GM23338 (cell line): ENCODE data around the gene CLCN4. TPM values are rescaled to one million over a fixed set of nuclear protein-coding genes. Genes with fewer than 3 reads are reported as not detected.

Experiments used
- CREB1 ChIP-seq: fragments of 250-450 bp; sonication (Bioruptor Pico); IDR thresholded peaks from 2 replicates; pipeline ENCODE4 v1.5.0; 2020; ENCODE audit warnings: low read depth, mild to moderate bottlenecking, moderate library complexity
- EZH2phosphoT487 ChIP-seq: fragments of 200-600 bp; sonication (generic); IDR thresholded peaks from one replicate; pipeline ENCODE4 v1.8.1; 2018; ENCODE audit warnings: antibody characterized with exemption; ENCODE audit not compliant: unreplicated experiment
- JUNB ChIP-seq: IDR thresholded peaks from one replicate; pipeline ENCODE4 v1.6.1; 2016; ENCODE audit warnings: antibody characterized with exemption; ENCODE audit not compliant: unreplicated experiment
- POLR2AphosphoS5 ChIP-seq: IDR thresholded peaks from 2 replicates; pipeline ENCODE4 v1.6.1; 2016; ENCODE audit warnings: antibody characterized with exemption, low read depth
- STAT1 ChIP-seq: IDR thresholded peaks from one replicate; pipeline ENCODE4 v1.6.1; 2016; ENCODE audit warnings: antibody characterized with exemption; ENCODE audit not compliant: unreplicated experiment
- ZNF331 ChIP-seq: fragments of 250-450 bp; sonication (Bioruptor Pico); IDR thresholded peaks from 2 replicates; pipeline ENCODE4 v1.5.0; 2020; ENCODE audit warnings: low read depth, mild to moderate bottlenecking, moderate library complexity
- polyA plus RNA-seq: library from polyadenylated mRNA; unstranded; fragments of >200 nt; fragmentation: Nextera tagmentation; extraction: Ambion mirVana; gene quantifications from 2 replicates; pipeline ENCODE4 v1.2.1, GENCODE V29; 2016
- total RNA-seq: library from RNA; depleted of rRNA; stranded (reverse); fragments of >200 nt; shearing (Covaris generic); gene quantifications from 2 replicates; pipeline ENCODE4 v1.2.3, GENCODE V29; 2014
- TF ChIP-seq, protein P1 (sequence below): fragments of 250-450 bp; sonication (Bioruptor Pico); IDR thresholded peaks from 2 replicates; pipeline ENCODE4 v1.5.0; 2020; ENCODE audit warnings: mild to moderate bottlenecking, moderate library complexity
- TF ChIP-seq, protein P2 (sequence below): IDR thresholded peaks from 2 replicates; pipeline ENCODE4 v1.6.1; 2016; ENCODE audit warnings: antibody characterized with exemption
- TF ChIP-seq, protein P3 (sequence below): IDR thresholded peaks from one replicate; pipeline ENCODE4 v1.6.1; 2018; ENCODE audit warnings: antibody characterized with exemption; ENCODE audit not compliant: unreplicated experiment

The CLCN4 gene
- total and polyA plus RNA-seq, 2 experiments from 2014 or later = 1.2 to 4.9 TPM

DNA sequence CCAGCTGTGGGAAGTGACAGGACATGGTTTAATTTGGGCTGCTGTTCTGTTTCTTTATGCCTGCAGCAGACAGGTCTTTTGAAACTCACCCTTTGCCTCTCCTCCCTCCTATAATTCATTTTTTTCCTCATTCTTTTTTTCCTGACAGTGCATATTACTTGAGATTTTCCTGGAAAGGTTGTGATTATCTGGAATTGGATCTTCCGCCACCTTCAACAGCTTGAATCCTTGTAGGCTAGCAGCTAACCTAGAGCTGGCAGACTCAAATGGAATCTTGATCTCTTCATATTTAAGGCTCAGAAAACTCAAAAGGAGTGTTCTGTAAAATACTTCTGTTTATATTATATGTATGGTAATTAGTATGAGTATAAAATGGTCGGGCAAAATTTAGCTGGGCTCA, 49.3 kb upstream of the CLCN4 start (continued):
- TF ChIP-seq, protein P1, sequence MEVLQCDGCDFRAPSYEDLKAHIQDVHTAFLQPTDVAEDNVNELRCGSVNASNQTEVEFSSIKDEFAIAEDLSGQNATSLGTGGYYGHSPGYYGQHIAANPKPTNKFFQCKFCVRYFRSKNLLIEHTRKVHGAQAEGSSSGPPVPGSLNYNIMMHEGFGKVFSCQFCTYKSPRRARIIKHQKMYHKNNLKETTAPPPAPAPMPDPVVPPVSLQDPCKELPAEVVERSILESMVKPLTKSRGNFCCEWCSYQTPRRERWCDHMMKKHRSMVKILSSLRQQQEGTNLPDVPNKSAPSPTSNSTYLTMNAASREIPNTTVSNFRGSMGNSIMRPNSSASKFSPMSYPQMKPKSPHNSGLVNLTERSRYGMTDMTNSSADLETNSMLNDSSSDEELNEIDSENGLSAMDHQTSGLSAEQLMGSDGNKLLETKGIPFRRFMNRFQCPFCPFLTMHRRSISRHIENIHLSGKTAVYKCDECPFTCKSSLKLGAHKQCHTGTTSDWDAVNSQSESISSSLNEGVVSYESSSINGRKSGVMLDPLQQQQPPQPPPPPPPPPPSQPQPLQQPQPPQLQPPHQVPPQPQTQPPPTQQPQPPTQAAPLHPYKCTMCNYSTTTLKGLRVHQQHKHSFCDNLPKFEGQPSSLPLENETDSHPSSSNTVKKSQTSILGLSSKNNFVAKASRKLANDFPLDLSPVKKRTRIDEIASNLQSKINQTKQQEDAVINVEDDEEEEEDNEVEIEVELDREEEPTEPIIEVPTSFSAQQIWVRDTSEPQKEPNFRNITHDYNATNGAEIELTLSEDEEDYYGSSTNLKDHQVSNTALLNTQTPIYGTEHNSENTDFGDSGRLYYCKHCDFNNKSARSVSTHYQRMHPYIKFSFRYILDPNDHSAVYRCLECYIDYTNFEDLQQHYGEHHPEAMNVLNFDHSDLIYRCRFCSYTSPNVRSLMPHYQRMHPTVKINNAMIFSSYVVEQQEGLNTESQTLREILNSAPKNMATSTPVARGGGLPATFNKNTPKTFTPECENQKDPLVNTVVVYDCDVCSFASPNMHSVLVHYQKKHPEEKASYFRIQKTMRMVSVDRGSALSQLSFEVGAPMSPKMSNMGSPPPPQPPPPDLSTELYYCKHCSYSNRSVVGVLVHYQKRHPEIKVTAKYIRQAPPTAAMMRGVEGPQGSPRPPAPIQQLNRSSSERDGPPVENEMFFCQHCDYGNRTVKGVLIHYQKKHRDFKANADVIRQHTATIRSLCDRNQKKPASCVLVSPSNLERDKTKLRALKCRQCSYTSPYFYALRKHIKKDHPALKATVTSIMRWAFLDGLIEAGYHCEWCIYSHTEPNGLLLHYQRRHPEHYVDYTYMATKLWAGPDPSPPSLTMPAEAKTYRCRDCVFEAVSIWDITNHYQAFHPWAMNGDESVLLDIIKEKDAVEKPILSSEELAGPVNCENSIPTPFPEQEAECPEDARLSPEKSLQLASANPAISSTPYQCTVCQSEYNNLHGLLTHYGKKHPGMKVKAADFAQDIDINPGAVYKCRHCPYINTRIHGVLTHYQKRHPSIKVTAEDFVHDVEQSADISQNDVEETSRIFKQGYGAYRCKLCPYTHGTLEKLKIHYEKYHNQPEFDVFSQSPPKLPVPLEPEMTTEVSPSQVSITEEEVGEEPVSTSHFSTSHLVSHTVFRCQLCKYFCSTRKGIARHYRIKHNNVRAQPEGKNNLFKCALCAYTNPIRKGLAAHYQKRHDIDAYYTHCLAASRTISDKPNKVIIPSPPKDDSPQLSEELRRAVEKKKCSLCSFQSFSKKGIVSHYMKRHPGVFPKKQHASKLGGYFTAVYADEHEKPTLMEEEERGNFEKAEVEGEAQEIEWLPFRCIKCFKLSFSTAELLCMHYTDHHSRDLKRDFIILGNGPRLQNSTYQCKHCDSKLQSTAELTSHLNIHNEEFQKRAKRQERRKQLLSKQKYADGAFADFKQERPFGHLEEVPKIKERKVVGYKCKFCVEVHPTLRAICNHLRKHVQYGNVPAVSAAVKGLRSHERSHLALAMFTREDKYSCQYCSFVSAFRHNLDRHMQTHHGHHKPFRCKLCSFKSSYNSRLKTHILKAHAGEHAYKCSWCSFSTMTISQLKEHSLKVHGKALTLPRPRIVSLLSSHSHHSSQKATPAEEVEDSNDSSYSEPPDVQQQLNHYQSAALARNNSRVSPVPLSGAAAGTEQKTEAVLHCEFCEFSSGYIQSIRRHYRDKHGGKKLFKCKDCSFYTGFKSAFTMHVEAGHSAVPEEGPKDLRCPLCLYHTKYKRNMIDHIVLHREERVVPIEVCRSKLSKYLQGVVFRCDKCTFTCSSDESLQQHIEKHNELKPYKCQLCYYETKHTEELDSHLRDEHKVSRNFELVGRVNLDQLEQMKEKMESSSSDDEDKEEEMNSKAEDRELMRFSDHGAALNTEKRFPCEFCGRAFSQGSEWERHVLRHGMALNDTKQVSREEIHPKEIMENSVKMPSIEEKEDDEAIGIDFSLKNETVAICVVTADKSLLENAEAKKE = no peak
- TF ChIP-seq, protein P2, sequence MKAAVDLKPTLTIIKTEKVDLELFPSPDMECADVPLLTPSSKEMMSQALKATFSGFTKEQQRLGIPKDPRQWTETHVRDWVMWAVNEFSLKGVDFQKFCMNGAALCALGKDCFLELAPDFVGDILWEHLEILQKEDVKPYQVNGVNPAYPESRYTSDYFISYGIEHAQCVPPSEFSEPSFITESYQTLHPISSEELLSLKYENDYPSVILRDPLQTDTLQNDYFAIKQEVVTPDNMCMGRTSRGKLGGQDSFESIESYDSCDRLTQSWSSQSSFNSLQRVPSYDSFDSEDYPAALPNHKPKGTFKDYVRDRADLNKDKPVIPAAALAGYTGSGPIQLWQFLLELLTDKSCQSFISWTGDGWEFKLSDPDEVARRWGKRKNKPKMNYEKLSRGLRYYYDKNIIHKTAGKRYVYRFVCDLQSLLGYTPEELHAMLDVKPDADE = no peak
- no peak for TF ChIP-seq STAT1
- TF ChIP-seq EZH2phosphoT487 = no peak
- TF ChIP-seq JUNB = no peak
- TF ChIP-seq, protein P3, sequence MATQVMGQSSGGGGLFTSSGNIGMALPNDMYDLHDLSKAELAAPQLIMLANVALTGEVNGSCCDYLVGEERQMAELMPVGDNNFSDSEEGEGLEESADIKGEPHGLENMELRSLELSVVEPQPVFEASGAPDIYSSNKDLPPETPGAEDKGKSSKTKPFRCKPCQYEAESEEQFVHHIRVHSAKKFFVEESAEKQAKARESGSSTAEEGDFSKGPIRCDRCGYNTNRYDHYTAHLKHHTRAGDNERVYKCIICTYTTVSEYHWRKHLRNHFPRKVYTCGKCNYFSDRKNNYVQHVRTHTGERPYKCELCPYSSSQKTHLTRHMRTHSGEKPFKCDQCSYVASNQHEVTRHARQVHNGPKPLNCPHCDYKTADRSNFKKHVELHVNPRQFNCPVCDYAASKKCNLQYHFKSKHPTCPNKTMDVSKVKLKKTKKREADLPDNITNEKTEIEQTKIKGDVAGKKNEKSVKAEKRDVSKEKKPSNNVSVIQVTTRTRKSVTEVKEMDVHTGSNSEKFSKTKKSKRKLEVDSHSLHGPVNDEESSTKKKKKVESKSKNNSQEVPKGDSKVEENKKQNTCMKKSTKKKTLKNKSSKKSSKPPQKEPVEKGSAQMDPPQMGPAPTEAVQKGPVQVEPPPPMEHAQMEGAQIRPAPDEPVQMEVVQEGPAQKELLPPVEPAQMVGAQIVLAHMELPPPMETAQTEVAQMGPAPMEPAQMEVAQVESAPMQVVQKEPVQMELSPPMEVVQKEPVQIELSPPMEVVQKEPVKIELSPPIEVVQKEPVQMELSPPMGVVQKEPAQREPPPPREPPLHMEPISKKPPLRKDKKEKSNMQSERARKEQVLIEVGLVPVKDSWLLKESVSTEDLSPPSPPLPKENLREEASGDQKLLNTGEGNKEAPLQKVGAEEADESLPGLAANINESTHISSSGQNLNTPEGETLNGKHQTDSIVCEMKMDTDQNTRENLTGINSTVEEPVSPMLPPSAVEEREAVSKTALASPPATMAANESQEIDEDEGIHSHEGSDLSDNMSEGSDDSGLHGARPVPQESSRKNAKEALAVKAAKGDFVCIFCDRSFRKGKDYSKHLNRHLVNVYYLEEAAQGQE = no peak
- no peak for TF ChIP-seq POLR2AphosphoS5
- TF ChIP-seq CREB1 (CRISPR knock-in tag) = no peak
- TF ChIP-seq ZNF331 (CRISPR knock-in tag) = no peak
